WTC11 (cell line): Measurements from ENCODE around the gene UBA1. TPM values are rescaled to one million over a fixed set of nuclear protein-coding genes. Genes with fewer than 3 reads are reported as not detected.

ENCODE experiments used
- ATAC-seq: fragments of 200-7000 bp; cut with Tn5 transposase; 2 replicates; pipeline ENCODE4 v1.10.0; 2021; ENCODE audit warnings: mild to moderate bottlenecking, moderate library complexity
- CTCF ChIA-PET: fragments of 300-600 bp; sonication (Branson Sonifier 250); formaldehyde crosslinking; loops from one replicate; lab custom pipeline; 2021; ENCODE audit warnings: antibody characterized with exemption; lab: Charles Lee
- POLR2A ChIA-PET: fragments of 350-600 bp; sonication (Branson Sonifier 250); formaldehyde crosslinking; loops from one replicate; lab custom pipeline; 2021; ENCODE audit warnings: antibody characterized with exemption; lab: Charles Lee
- DNase-seq: peaks from one replicate; pipeline ENCODE4 v3.0.0; 2021; ENCODE audit warnings: low spot score
- H3K27ac Mint-ChIP-seq: 2 replicates; pipeline ENCODE4 v1.8.0; 2021; ENCODE audit warnings: mixed read lengths
- H3K27me3 Mint-ChIP-seq: 2 replicates; pipeline ENCODE4 v1.8.0; 2021; ENCODE audit warnings: low read depth, mild to moderate bottlenecking, moderate library complexity, mixed read lengths
- H3K36me3 Mint-ChIP-seq: 2 replicates; pipeline ENCODE4 v1.8.0; 2021; ENCODE audit warnings: mixed read lengths
- H3K4me1 Mint-ChIP-seq: 2 replicates; pipeline ENCODE4 v1.8.0; 2022; ENCODE audit warnings: mixed read lengths
- H3K4me3 Mint-ChIP-seq: 2 replicates; pipeline ENCODE4 v1.8.0; 2021; ENCODE audit warnings: mild to moderate bottlenecking, moderate library complexity, mixed read lengths
- H3K9me3 Mint-ChIP-seq: 2 replicates; pipeline ENCODE4 v1.8.0; 2021; ENCODE audit warnings: mixed read lengths
- ARID4B ChIP-seq: sonication (generic); formaldehyde crosslinking; IDR thresholded peaks from 2 replicates; pipeline ENCODE4 v1.8.0; 2023; ENCODE audit warnings: missing genetic modification reagents, mild to moderate bottlenecking, borderline replicate concordance
- ATF3 ChIP-seq: sonication (generic); formaldehyde crosslinking; conservative IDR thresholded peaks from 2 replicates; pipeline ENCODE4 v1.8.1; 2022; ENCODE audit warnings: mild to moderate bottlenecking, missing genetic modification reagents
- CREB1 ChIP-seq: sonication (generic); formaldehyde crosslinking; IDR thresholded peaks from 2 replicates; pipeline ENCODE4 v1.8.0; 2023; ENCODE audit warnings: mild to moderate bottlenecking, missing genetic modification reagents
- ETV6 ChIP-seq: sonication (generic); formaldehyde crosslinking; IDR thresholded peaks from 2 replicates; pipeline ENCODE4 v1.8.1; 2022; ENCODE audit warnings: mild to moderate bottlenecking, missing genetic modification reagents
- FOXK1 ChIP-seq: sonication (generic); formaldehyde crosslinking; IDR thresholded peaks from 2 replicates; pipeline ENCODE4 v1.8.0; 2022; ENCODE audit warnings: mild to moderate bottlenecking, moderate library complexity, missing genetic modification reagents
- GABPB1 ChIP-seq: sonication (generic); formaldehyde crosslinking; IDR thresholded peaks from 2 replicates; pipeline ENCODE4 v1.8.1; 2023; ENCODE audit warnings: mild to moderate bottlenecking, missing genetic modification reagents
- GRHL2 ChIP-seq: fragments of 250-450 bp; sonication (Bioruptor Pico); IDR thresholded peaks from 2 replicates; pipeline ENCODE4 v1.8.0; 2022; ENCODE audit warnings: mild to moderate bottlenecking, moderate library complexity; ENCODE audit not compliant: insufficient replicate concordance, severe bottlenecking
- KAT7 ChIP-seq: sonication (generic); formaldehyde crosslinking; IDR thresholded peaks from 2 replicates; pipeline ENCODE4 v1.8.1; 2023; ENCODE audit warnings: missing genetic modification reagents, mild to moderate bottlenecking, borderline replicate concordance
- MAX ChIP-seq: sonication (generic); formaldehyde crosslinking; IDR thresholded peaks from 2 replicates; pipeline ENCODE4 v1.8.0; 2022; ENCODE audit warnings: mild to moderate bottlenecking, missing genetic modification reagents
- NFATC4 ChIP-seq: fragments of 250-450 bp; sonication (Bioruptor Pico); IDR thresholded peaks from 2 replicates; pipeline ENCODE4 v1.9.0; 2021; ENCODE audit warnings: mild to moderate bottlenecking
- NR1H2 ChIP-seq: sonication (generic); formaldehyde crosslinking; IDR thresholded peaks from 2 replicates; pipeline ENCODE4 v1.9.0; 2021; ENCODE audit warnings: mild to moderate bottlenecking, moderate library complexity, missing genetic modification reagents
- NR3C1 ChIP-seq: sonication (generic); formaldehyde crosslinking; conservative IDR thresholded peaks from 2 replicates; pipeline ENCODE4 v1.8.1; 2023; ENCODE audit warnings: low read depth, mild to moderate bottlenecking, missing genetic modification reagents
- PREB ChIP-seq: sonication (generic); formaldehyde crosslinking; IDR thresholded peaks from 2 replicates; pipeline ENCODE4 v1.8.1; 2022; ENCODE audit warnings: mild to moderate bottlenecking, missing genetic modification reagents, moderate library complexity, borderline replicate concordance
- RORB ChIP-seq: fragments of 250-450 bp; sonication (Bioruptor Pico); IDR thresholded peaks from 2 replicates; pipeline ENCODE4 v1.9.0; 2021; ENCODE audit warnings: mild to moderate bottlenecking
- SMAD3 ChIP-seq: sonication (generic); formaldehyde crosslinking; IDR thresholded peaks from 2 replicates; pipeline ENCODE4 v1.8.0; 2022; ENCODE audit warnings: missing genetic modification reagents, mild to moderate bottlenecking, borderline replicate concordance
- SMAD4 ChIP-seq: sonication (generic); formaldehyde crosslinking; IDR thresholded peaks from 2 replicates; pipeline ENCODE4 v1.8.0; 2022; ENCODE audit warnings: mild to moderate bottlenecking, missing genetic modification reagents
- TEAD1 ChIP-seq: sonication (generic); formaldehyde crosslinking; IDR thresholded peaks from 2 replicates; pipeline ENCODE4 v1.8.0; 2022; ENCODE audit warnings: mild to moderate bottlenecking, missing genetic modification reagents
- TEAD4 ChIP-seq: sonication (generic); formaldehyde crosslinking; IDR thresholded peaks from 2 replicates; pipeline ENCODE4 v1.8.0; 2022; ENCODE audit warnings: mild to moderate bottlenecking, missing genetic modification reagents
- USF1 ChIP-seq: sonication (generic); formaldehyde crosslinking; IDR thresholded peaks from 2 replicates; pipeline ENCODE4 v1.8.0; 2022; ENCODE audit warnings: mild to moderate bottlenecking, missing genetic modification reagents
- ZBTB21 ChIP-seq: sonication (generic); formaldehyde crosslinking; IDR thresholded peaks from 2 replicates; pipeline ENCODE4 v1.8.1; 2023; ENCODE audit warnings: mild to moderate bottlenecking, missing genetic modification reagents, borderline replicate concordance
- ZBTB43 ChIP-seq: sonication (generic); formaldehyde crosslinking; IDR thresholded peaks from 2 replicates; pipeline ENCODE4 v1.8.1; 2023; ENCODE audit warnings: mild to moderate bottlenecking, missing genetic modification reagents
- ZNF232 ChIP-seq: sonication (generic); formaldehyde crosslinking; IDR thresholded peaks from 2 replicates; pipeline ENCODE4 v1.8.0; 2022; ENCODE audit warnings: mild to moderate bottlenecking, missing genetic modification reagents
- total RNA-seq: library from RNA; stranded (reverse); gene quantifications from 3 replicates; pipeline ENCODE4 v1.2.3, GENCODE V29; 2021

UBA1 gene
- total RNA-seq, 1 experiment from 2014 or later, result 379 TPM

- TF ChIP-seq ZBTB43 (CRISPR knock-in tag) (no peak), ARID4B (CRISPR knock-in tag) (no peak), KAT7 (CRISPR knock-in tag) (no peak), NR1H2 (no peak), GABPB1 (CRISPR knock-in tag) (no peak), ATF3 (CRISPR knock-in tag) (no peak), SMAD3 (CRISPR knock-in tag) (no peak), PREB (no peak)
These were observed 54.3 kb downstream of the UBA1 start (continued) for GRCh38 chrX:47247999-47248320.

GRCh38 chrX:47248576-47248975 lies 54.9 kb downstream of the UBA1 start:
- H3K9me3 Mint-ChIP-seq, result no peaks in the 10 kb centered on the region
- no peak for TF ChIP-seq FOXK1 (CRISPR knock-in tag)
- TF ChIP-seq CREB1, result no peak
- TF ChIP-seq MAX (CRISPR knock-in tag), result no peak
- TF ChIP-seq TEAD4 (CRISPR knock-in tag), result no peak
- TF ChIP-seq KAT7 (CRISPR knock-in tag), result no peak
- TF ChIP-seq NFATC4 (CRISPR knock-in tag), result no peak
- no peak for TF ChIP-seq ARID4B (CRISPR knock-in tag)
- TF ChIP-seq ETV6, result no peak
- TF ChIP-seq GRHL2 (CRISPR knock-in tag), result no peak
- no peak for TF ChIP-seq RORB
- no peak for TF ChIP-seq TEAD1 (CRISPR knock-in tag)
- no peak for TF ChIP-seq ZBTB21 (CRISPR knock-in tag)
- no peak for TF ChIP-seq NR1H2
- TF ChIP-seq ZNF232 (CRISPR knock-in tag), result no peak
- no peak for TF ChIP-seq PREB
- no peak for TF ChIP-seq NR3C1 (CRISPR knock-in tag)
- TF ChIP-seq SMAD4 (CRISPR knock-in tag), result no peak
- no peak for TF ChIP-seq USF1 (CRISPR knock-in tag)
- no peak overlapping the region for H3K4me3 Mint-ChIP-seq
- no peaks in the 10 kb centered on the region for H3K27me3 Mint-ChIP-seq
- ChIA-PET POLR2A (no interaction called here), CTCF (no interaction called here)
- no peak overlapping the region for H3K27ac Mint-ChIP-seq
- H3K36me3 Mint-ChIP-seq, result peaks cover 22% of the 10 kb centered on the region
- no peak for ATAC-seq
- no peaks in the 10 kb centered on the region for H3K4me1 Mint-ChIP-seq
- no peak for DNase-seq
